PC-9 (cell line): ENCODE measurements around the gene HOXA9. TPM values are rescaled to one million over a fixed set of nuclear protein-coding genes. Genes with fewer than 3 reads are reported as not detected.

ENCODE experiments used
- BruUV-seq: library from RNA; stranded (reverse); fragments of 400-500 nt; replicated peaks from 2 replicates; lab custom pipeline; 2021; lab: Mats Ljungman, UMichigan
- CTCF ChIA-PET: fragments of 300-600 bp; sonication (Branson Sonifier 250); formaldehyde crosslinking; loops from one replicate; lab custom pipeline; 2022; ENCODE audit warnings: antibody characterized with exemption; lab: Charles Lee
- POLR2A ChIA-PET: fragments of 300-600 bp; sonication (Branson Sonifier 250); formaldehyde crosslinking; loops from one replicate; lab custom pipeline; 2022; ENCODE audit warnings: antibody characterized with exemption; ENCODE audit not compliant: unreplicated experiment; lab: Charles Lee
- DNase-seq, 2 experiments: peaks; one replicate each; pipeline versions ENCODE4 v3.0.0 to v3.0.0-alpha.2; 2015 to 2022; ENCODE audit warnings: mixed read lengths in 1 of 2
- H2AFZ ChIP-seq: fragments of 200-600 bp; sonication (generic); 2 replicates; pipeline ENCODE4 v1.8.1; 2017; ENCODE audit warnings: antibody characterized with exemption
- H3F3A ChIP-seq: fragments of 200-600 bp; sonication (generic); 2 replicates; pipeline ENCODE4 v1.8.1; 2017; ENCODE audit warnings: antibody characterized with exemption, mild to moderate bottlenecking, low read depth; ENCODE audit not compliant: insufficient read depth
- H3K27ac ChIP-seq: fragments of 200-600 bp; sonication (generic); 2 replicates; pipeline ENCODE4 v1.6.1; 2016; ENCODE audit warnings: mixed run types
- H3K27me3 ChIP-seq: fragments of 200-600 bp; sonication (generic); 2 replicates; pipeline ENCODE4 v1.6.1; 2016; ENCODE audit warnings: low read depth, mixed run types; ENCODE audit not compliant: insufficient read depth
- H3K36me3 ChIP-seq: fragments of 200-600 bp; sonication (generic); 2 replicates; pipeline ENCODE4 v1.6.1; 2016; ENCODE audit warnings: low read depth, mixed run types
- H3K4me1 ChIP-seq: fragments of 200-600 bp; sonication (generic); replicated peaks from 2 replicates; pipeline ENCODE4 v1.6.1; 2016; ENCODE audit warnings: mixed run types; ENCODE audit not compliant: insufficient read depth
- H3K4me2 ChIP-seq: fragments of 200-600 bp; sonication (generic); 2 replicates; pipeline ENCODE4 v1.6.1; 2017; ENCODE audit warnings: mixed run types
- H3K4me3 ChIP-seq: fragments of 200-600 bp; sonication (generic); 2 replicates; pipeline ENCODE4 v1.6.1; 2016; ENCODE audit warnings: mixed run types
- H3K79me2 ChIP-seq: fragments of 200-600 bp; sonication (generic); 2 replicates; pipeline ENCODE4 v1.6.1; 2017; ENCODE audit warnings: low read depth, mixed run types
- H3K9me2 ChIP-seq: fragments of 200-600 bp; sonication (generic); 2 replicates; pipeline ENCODE4 v1.8.1; 2017; ENCODE audit warnings: mild to moderate bottlenecking; ENCODE audit not compliant: insufficient read depth
- H3K9me3 ChIP-seq: fragments of 200-600 bp; sonication (generic); 2 replicates; pipeline ENCODE4 v1.8.1; 2016; ENCODE audit warnings: low read depth; ENCODE audit not compliant: insufficient read depth
- H4K20me1 ChIP-seq: fragments of 200-600 bp; sonication (generic); 2 replicates; pipeline ENCODE4 v1.8.1; 2017; ENCODE audit not compliant: insufficient read depth
- CTCF ChIP-seq: fragments of 200-600 bp; sonication (generic); conservative IDR thresholded peaks from 2 replicates; pipeline ENCODE4 v1.6.1; 2017; ENCODE audit warnings: mixed run types, antibody characterized with exemption, mild to moderate bottlenecking, moderate library complexity
- EZH2 ChIP-seq: fragments of 200-600 bp; sonication (generic); IDR thresholded peaks from 2 replicates; pipeline ENCODE4 v1.8.0; 2017; ENCODE audit warnings: antibody characterized with exemption, low read depth
- intact Hi-C: fragments of 100-400 bp; cut with micrococcal nuclease; formaldehyde crosslinking; loops from one replicate; pipeline ENCODE4 v1.10.0; 2022; ENCODE audit not compliant: unreplicated experiment
- total RNA-seq: library from RNA; stranded (reverse); gene quantifications from 2 replicates; pipeline ENCODE4 v1.2.3, GENCODE V29; 2021

Gene HOXA9
- total RNA-seq, 1 experiment from 2014 or later = 2.5 TPM

DNA sequence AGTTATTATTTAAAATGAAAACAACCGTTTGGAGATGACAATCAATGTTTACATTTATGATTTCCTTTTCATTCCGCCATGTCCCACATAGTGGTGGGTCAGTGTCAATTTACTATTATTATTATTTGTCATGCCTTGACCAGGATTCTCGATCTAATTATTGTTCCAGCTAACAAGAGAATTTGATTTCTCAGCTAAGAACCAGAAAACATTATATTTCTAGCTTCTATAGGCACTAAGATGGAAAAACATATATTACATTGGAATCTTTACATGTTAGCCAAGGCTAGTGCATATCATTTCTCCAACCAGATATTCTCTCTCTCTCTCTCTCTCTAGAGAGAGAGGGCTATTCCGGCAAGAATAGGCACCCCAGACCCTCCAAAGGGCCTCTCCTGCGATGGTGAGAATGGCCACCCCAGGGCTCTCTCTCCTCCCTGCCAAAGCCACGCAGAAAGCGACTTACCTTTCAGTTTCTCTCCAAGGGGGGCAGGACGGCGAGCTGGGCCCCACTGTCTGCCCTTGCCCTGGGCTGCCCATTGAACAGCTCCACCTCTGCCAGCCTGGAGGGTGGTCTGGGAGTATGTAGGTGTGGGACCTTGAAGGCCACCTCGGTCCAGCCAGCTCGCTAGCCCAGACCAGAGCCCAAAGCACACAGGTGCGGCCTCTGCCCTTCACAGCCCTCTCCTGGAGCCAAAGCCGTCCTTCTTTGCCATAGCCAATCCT is 15.3 kb downstream of the HOXA9 start:
- ChIA-PET CTCF (interaction anchor here (0.5 to 0.7 kb wide), 2 partner anchors 475 to 983 kb away, joined by 3 to 5 read pairs; no protein-coding TSS in a partner anchor), POLR2A (no interaction called here)
- no peaks in the 10 kb centered on the region for H3K79me2 ChIP-seq
- H2AFZ ChIP-seq = peak overlapping the region; percentile 56
- peak overlapping the region; percentile 45 for H3K4me3 ChIP-seq
- H3K9me2 ChIP-seq = no peaks in the 10 kb centered on the region
- no peaks in the 10 kb centered on the region for H3K36me3 ChIP-seq
- no peaks in the 10 kb centered on the region for H4K20me1 ChIP-seq
- intact Hi-C loops = no loop called here
- TF ChIP-seq CTCF = no peak
- TF ChIP-seq EZH2 = no peak
- H3K9me3 ChIP-seq = no peaks in the 10 kb centered on the region
- 0 out of 2 replicates have a peak, but pooled peaks cover 4% of the 10 kb centered on the region for H3F3A ChIP-seq
- 0 out of 2 replicates have a peak, but pooled peaks cover 11% of the 10 kb centered on the region for H3K4me1 ChIP-seq
- BruUV-seq = no TSS peak
- H3K27ac ChIP-seq = no peak overlapping the region
- H3K27me3 ChIP-seq = no peaks in the 10 kb centered on the region
- no peak for DNase-seq
- peak overlapping the region; percentile 70 for H3K4me2 ChIP-seq

- no peaks in the 10 kb centered on the region for H4K20me1 ChIP-seq
- peak overlapping the region; percentile 70 for H3K4me2 ChIP-seq
- ChIA-PET CTCF (no interaction called here), POLR2A (interaction anchor here (0.6 kb wide), 1 partner anchor 561 kb away, joined by 3 read pairs; no protein-coding TSS in a partner anchor)
- intact Hi-C loops = no loop called here
- H3F3A ChIP-seq = 0 out of 2 replicates have a peak, but pooled peaks cover 4% of the 10 kb centered on the region
- no TSS peak for BruUV-seq
- TF ChIP-seq EZH2 (no peak), CTCF (no peak)
- no peaks in the 10 kb centered on the region for H3K27me3 ChIP-seq
- H3K27ac ChIP-seq = no peak overlapping the region
- no peak for DNase-seq
- no peaks in the 10 kb centered on the region for H3K9me2 ChIP-seq
- H2AFZ ChIP-seq = no peak overlapping the region
- no peaks in the 10 kb centered on the region for H3K79me2 ChIP-seq
- no peaks in the 10 kb centered on the region for H3K36me3 ChIP-seq
- 0 out of 2 replicates have a peak, but pooled peaks cover 11% of the 10 kb centered on the region for H3K4me1 ChIP-seq
- H3K9me3 ChIP-seq = no peaks in the 10 kb centered on the region
- H3K4me3 ChIP-seq = peak overlapping the region; percentile 45; the same call in 1 of the 2 replicates
Measured at GRCh38 chr7:27148756-27149641, 16.3 kb downstream of the HOXA9 start.
